ENCODE results near the gene SEC24A. TPM values are rescaled to one million over a fixed set of nuclear protein-coding genes. Genes with fewer than 3 reads are reported as not detected.
"Not testable (repeated sequence)": the region's sequence is repeated elsewhere in the genome, so short reads cannot be mapped to it uniquely, and the experiment has no call there.

The SEC24A gene
- polyA plus RNA-seq, 2 donors, result 5.0 to 6.0 TPM

DNA sequence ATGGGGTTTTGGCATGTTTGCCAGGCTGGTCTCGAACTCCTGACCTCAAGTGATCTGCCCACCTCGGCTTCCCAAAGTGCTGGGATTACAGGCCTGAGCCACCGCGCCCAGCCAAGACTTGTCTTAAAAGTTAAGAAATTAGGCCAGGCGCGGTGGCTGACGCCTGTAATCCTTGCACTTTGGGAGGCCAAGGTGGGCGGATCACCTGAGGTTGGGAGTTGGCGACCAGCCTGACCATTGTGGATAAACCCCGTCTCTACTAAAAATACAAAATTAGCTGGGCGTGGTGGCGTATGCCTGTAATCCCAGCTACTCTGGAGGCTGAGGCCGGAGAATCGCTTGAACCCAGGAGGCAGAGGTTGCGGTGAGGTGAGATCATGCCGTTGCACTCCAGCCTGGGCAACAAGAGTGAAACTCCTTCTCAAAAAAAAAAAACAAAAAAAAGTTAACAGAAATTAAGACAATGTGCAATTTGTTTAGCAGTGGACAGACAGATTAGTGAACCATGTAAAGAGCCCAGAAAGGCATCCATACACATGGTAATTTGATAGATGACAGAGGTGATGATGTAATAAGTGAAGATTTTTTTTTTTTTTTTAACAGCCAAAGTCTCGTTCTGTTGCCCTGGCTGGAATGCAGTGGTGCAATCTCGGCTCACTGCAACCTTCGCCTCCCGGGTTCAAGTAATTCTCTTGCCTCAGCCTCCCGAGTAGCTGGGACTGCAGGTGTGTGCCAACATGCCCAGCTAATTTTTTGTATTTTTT, 119.1 kb downstream of the SEC24A start:
- not testable (repeated sequence) for H3K9me3 ChIP-seq (ENCODE audit: control insufficient read depth in 2 of 2, insufficient read depth in 1 of 2, low read depth in 1 of 2, low read length in 1 of 2); H3K4me1 ChIP-seq (ENCODE audit: control insufficient read depth in 2 of 2, insufficient read depth in 2 of 2, low read length in 1 of 2); H3K27me3 ChIP-seq (ENCODE audit: control insufficient read depth in 1 of 2, insufficient read depth in 2 of 2, low read length in 2 of 2); H3K36me3 ChIP-seq (ENCODE audit: control insufficient read depth in 2 of 2, insufficient read depth in 2 of 2, low read length in 1 of 2); H3K4me3 ChIP-seq (ENCODE audit: low read depth in 1 of 2, low read length in 2 of 2); H3K27ac ChIP-seq (ENCODE audit: low read depth in 2 of 2, low read length in 1 of 2)
- whole genome bisulfite sequencing, 2 donors, result 95 to 96% methylated on average over 21 of the region's 21 CpGs

- Histone ChIP-seq H3K27ac (ENCODE audit: low read depth in 2 of 2, low read length in 1 of 2) (no peak overlapping the region), H3K36me3 (ENCODE audit: control insufficient read depth in 2 of 2, insufficient read depth in 2 of 2, low read length in 1 of 2) (peaks cover 2 to 8% of the 10 kb centered on the region in 2 donors)
Measured at GRCh38 chr5:134769206-134769605, 120.6 kb downstream of the SEC24A start.

DNA sequence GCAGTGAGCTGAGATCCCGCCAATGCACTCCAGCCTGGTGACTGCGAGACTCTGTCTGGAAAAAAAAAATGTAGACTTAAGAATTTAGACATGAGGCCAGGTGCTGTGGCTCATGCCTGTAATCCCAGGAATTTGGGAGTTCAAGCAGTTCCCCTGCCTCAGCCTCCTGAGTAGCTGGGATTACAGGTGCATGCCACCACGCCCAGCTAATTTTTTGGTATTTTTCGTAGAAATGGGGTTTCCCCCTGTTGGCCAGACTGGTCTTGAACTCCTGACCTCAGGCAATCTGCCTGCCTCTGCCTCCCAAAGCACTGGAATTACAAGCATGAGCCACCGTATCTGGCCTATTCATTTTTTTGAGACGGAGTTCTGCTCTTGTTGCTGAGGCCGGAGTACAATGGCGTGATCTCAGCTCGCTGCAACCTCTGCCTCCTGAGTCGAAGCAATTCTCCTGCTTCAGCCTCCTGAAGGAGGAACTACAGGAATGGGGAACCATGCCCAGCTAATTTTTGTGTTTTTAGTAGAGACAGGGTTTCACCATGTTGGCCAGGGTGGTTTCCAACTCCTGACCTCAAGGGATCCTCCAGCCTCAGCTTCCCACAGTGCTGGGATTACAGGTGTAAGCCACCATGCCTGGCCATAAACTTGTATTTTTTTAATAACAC, 124.0 kb downstream of the SEC24A start:
- 90 to 92% methylated on average over 10 of the region's 10 CpGs for WGBS, 2 donors
- H3K9me3 ChIP-seq (ENCODE audit: control insufficient read depth in 2 of 2, insufficient read depth in 1 of 2, low read depth in 1 of 2, low read length in 1 of 2), result no peaks in the 10 kb centered on the region
- no peaks in the 10 kb centered on the region for H3K27me3 ChIP-seq (ENCODE audit: control insufficient read depth in 1 of 2, insufficient read depth in 2 of 2, low read length in 2 of 2)
- H3K36me3 ChIP-seq (ENCODE audit: control insufficient read depth in 2 of 2, insufficient read depth in 2 of 2, low read length in 1 of 2), result peaks cover 0 to 11% of the 10 kb centered on the region in 2 donors
- no peak overlapping the region for H3K27ac ChIP-seq (ENCODE audit: low read depth in 2 of 2, low read length in 1 of 2)
- no peaks in the 10 kb centered on the region for H3K4me1 ChIP-seq (ENCODE audit: control insufficient read depth in 2 of 2, insufficient read depth in 2 of 2, low read length in 1 of 2)
- no peak overlapping the region for H3K4me3 ChIP-seq (ENCODE audit: low read depth in 1 of 2, low read length in 2 of 2)

More at GRCh38 chr5:134769206-134769605, 120.6 kb downstream of the SEC24A start:
- H3K4me3 ChIP-seq (ENCODE audit: low read depth in 1 of 2, low read length in 2 of 2), result no peak overlapping the region
- H3K27me3 ChIP-seq (ENCODE audit: control insufficient read depth in 1 of 2, insufficient read depth in 2 of 2, low read length in 2 of 2), result no peaks in the 10 kb centered on the region
- WGBS, 2 donors, result 68 to 77% methylated on average over 4 of the region's 4 CpGs
- no peaks in the 10 kb centered on the region for H3K9me3 ChIP-seq (ENCODE audit: control insufficient read depth in 2 of 2, insufficient read depth in 1 of 2, low read depth in 1 of 2, low read length in 1 of 2)
- H3K4me1 ChIP-seq (ENCODE audit: control insufficient read depth in 2 of 2, insufficient read depth in 2 of 2, low read length in 1 of 2), result no peaks in the 10 kb centered on the region

- Histone ChIP-seq H3K27ac (ENCODE audit: low read depth in 2 of 2, low read length in 1 of 2) (no peak overlapping the region), H3K4me3 (ENCODE audit: low read depth in 1 of 2, low read length in 2 of 2) (no peak overlapping the region), H3K27me3 (ENCODE audit: control insufficient read depth in 1 of 2, insufficient read depth in 2 of 2, low read length in 2 of 2) (no peaks in the 10 kb centered on the region), H3K9me3 (ENCODE audit: control insufficient read depth in 2 of 2, insufficient read depth in 1 of 2, low read depth in 1 of 2, low read length in 1 of 2) (no peaks in the 10 kb centered on the region), H3K4me1 (ENCODE audit: control insufficient read depth in 2 of 2, insufficient read depth in 2 of 2, low read length in 1 of 2) (no peaks in the 10 kb centered on the region), H3K36me3 (ENCODE audit: control insufficient read depth in 2 of 2, insufficient read depth in 2 of 2, low read length in 1 of 2) (peaks cover 0 to 17% of the 10 kb centered on the region in 2 donors)
- 90 to 94% methylated on average over 2 of the region's 2 CpGs for WGBS, 2 donors
Measured at GRCh38 chr5:134777366-134777765, 128.8 kb downstream of the SEC24A start.

Other genes with a start within 250 kb of the SEC24A start
- gene CDKN2AIPNL, start 236.9 kb upstream of the SEC24A start, polyA plus RNA-seq, result 10 to 100 TPM; 13.7 to 34.6 TPM
- 1 to 10 TPM; 3.8 to 4.1 TPM for gene JADE2, start 123.1 kb upstream of the SEC24A start, polyA plus RNA-seq
- gene SAR1B, start 16.0 kb upstream of the SEC24A start, polyA plus RNA-seq, result 10 to 100 TPM; 34.8 to 39.9 TPM
- gene CAMLG, start 89.8 kb downstream of the SEC24A start, polyA plus RNA-seq, result 10 to 100 TPM; 22.9 to 25.6 TPM
- gene DDX46, start 110.0 kb downstream of the SEC24A start, polyA plus RNA-seq, result 10 to 100 TPM; 16.2 TPM
- 10 to 100 TPM in 1 of 2 donors, 1 to 10 TPM in 1; 9.0 to 12.3 TPM for gene C5orf24, start 197.2 kb downstream of the SEC24A start, polyA plus RNA-seq
- gene TXNDC15, start 225.6 kb downstream of the SEC24A start, polyA plus RNA-seq, result 10 to 100 TPM; 14.5 to 25.6 TPM